WTC11 (cell line): ENCODE data around the gene JAZF1. TPM values are rescaled to one million over a fixed set of nuclear protein-coding genes. Genes with fewer than 3 reads are reported as not detected.

Experiments used
- ATAC-seq: fragments of 200-7000 bp; cut with Tn5 transposase; 2 replicates; pipeline ENCODE4 v1.10.0; 2021; ENCODE audit warnings: mild to moderate bottlenecking, moderate library complexity
- CTCF ChIA-PET: fragments of 300-600 bp; sonication (Branson Sonifier 250); formaldehyde crosslinking; loops from one replicate; lab custom pipeline; 2021; ENCODE audit warnings: antibody characterized with exemption; lab: Charles Lee
- POLR2A ChIA-PET: fragments of 350-600 bp; sonication (Branson Sonifier 250); formaldehyde crosslinking; loops from one replicate; lab custom pipeline; 2021; ENCODE audit warnings: antibody characterized with exemption; lab: Charles Lee
- DNase-seq: peaks from one replicate; pipeline ENCODE4 v3.0.0; 2021; ENCODE audit warnings: low spot score
- H3K27ac Mint-ChIP-seq: 2 replicates; pipeline ENCODE4 v1.8.0; 2021; ENCODE audit warnings: mixed read lengths
- H3K27me3 Mint-ChIP-seq: 2 replicates; pipeline ENCODE4 v1.8.0; 2021; ENCODE audit warnings: low read depth, mild to moderate bottlenecking, moderate library complexity, mixed read lengths
- H3K36me3 Mint-ChIP-seq: 2 replicates; pipeline ENCODE4 v1.8.0; 2021; ENCODE audit warnings: mixed read lengths
- H3K4me1 Mint-ChIP-seq: 2 replicates; pipeline ENCODE4 v1.8.0; 2022; ENCODE audit warnings: mixed read lengths
- H3K4me3 Mint-ChIP-seq: 2 replicates; pipeline ENCODE4 v1.8.0; 2021; ENCODE audit warnings: mild to moderate bottlenecking, moderate library complexity, mixed read lengths
- H3K9me3 Mint-ChIP-seq: 2 replicates; pipeline ENCODE4 v1.8.0; 2021; ENCODE audit warnings: mixed read lengths
- ATF1 ChIP-seq: sonication (generic); formaldehyde crosslinking; IDR thresholded peaks from 2 replicates; pipeline ENCODE4 v1.8.1; 2023; ENCODE audit warnings: mild to moderate bottlenecking, moderate library complexity, missing genetic modification reagents
- CREM ChIP-seq: sonication (generic); formaldehyde crosslinking; IDR thresholded peaks from 2 replicates; pipeline ENCODE4 v1.8.1; 2022; ENCODE audit warnings: mild to moderate bottlenecking, missing genetic modification reagents, moderate library complexity
- ELF4 ChIP-seq: sonication (generic); formaldehyde crosslinking; IDR thresholded peaks from 2 replicates; pipeline ENCODE4 v1.8.1; 2022; ENCODE audit warnings: low read depth, mild to moderate bottlenecking, moderate library complexity, missing genetic modification reagents
- FOXK1 ChIP-seq: sonication (generic); formaldehyde crosslinking; IDR thresholded peaks from 2 replicates; pipeline ENCODE4 v1.8.0; 2022; ENCODE audit warnings: mild to moderate bottlenecking, moderate library complexity, missing genetic modification reagents
- FOXP1 ChIP-seq: sonication (generic); formaldehyde crosslinking; IDR thresholded peaks from 2 replicates; pipeline ENCODE4 v1.8.0; 2022; ENCODE audit warnings: missing genetic modification reagents, mild to moderate bottlenecking, moderate library complexity, borderline replicate concordance
- GTF2I ChIP-seq: fragments of 250-450 bp; sonication (Bioruptor Pico); conservative IDR thresholded peaks from 2 replicates; pipeline ENCODE4 v1.4.0; 2021; ENCODE audit warnings: mild to moderate bottlenecking
- HMGA2 ChIP-seq: fragments of 250-450 bp; sonication (Bioruptor Pico); IDR thresholded peaks from 2 replicates; pipeline ENCODE4 v1.4.0; 2021; ENCODE audit warnings: mild to moderate bottlenecking, moderate library complexity
- JAZF1 ChIP-seq: fragments of 250-450 bp; sonication (Bioruptor Pico); IDR thresholded peaks from 2 replicates; pipeline ENCODE4 v1.9.0; 2021; ENCODE audit warnings: moderate library complexity, mild to moderate bottlenecking, inconsistent platforms
- NFE2L1 ChIP-seq: sonication (generic); formaldehyde crosslinking; IDR thresholded peaks from 2 replicates; pipeline ENCODE4 v1.8.1; 2023; ENCODE audit warnings: missing genetic modification reagents
- NFYB ChIP-seq: sonication (generic); formaldehyde crosslinking; conservative IDR thresholded peaks from 2 replicates; pipeline ENCODE4 v1.8.0; 2022; ENCODE audit warnings: low read depth, missing genetic modification reagents
- OVOL2 ChIP-seq: fragments of 250-450 bp; sonication (Bioruptor Pico); IDR thresholded peaks from 2 replicates; pipeline ENCODE4 v1.9.0; 2021; ENCODE audit warnings: mild to moderate bottlenecking, borderline replicate concordance
- RELA ChIP-seq: sonication (generic); formaldehyde crosslinking; IDR thresholded peaks from 2 replicates; pipeline ENCODE4 v1.8.1; 2022; ENCODE audit warnings: missing genetic modification reagents, mild to moderate bottlenecking, borderline replicate concordance
- SMAD4 ChIP-seq: sonication (generic); formaldehyde crosslinking; IDR thresholded peaks from 2 replicates; pipeline ENCODE4 v1.8.0; 2022; ENCODE audit warnings: mild to moderate bottlenecking, missing genetic modification reagents
- TCF7 ChIP-seq: sonication (generic); formaldehyde crosslinking; IDR thresholded peaks from 2 replicates; pipeline ENCODE4 v1.8.0; 2022; ENCODE audit warnings: mild to moderate bottlenecking, low read depth, missing genetic modification reagents, moderate library complexity
- TEAD1 ChIP-seq: sonication (generic); formaldehyde crosslinking; IDR thresholded peaks from 2 replicates; pipeline ENCODE4 v1.8.0; 2022; ENCODE audit warnings: mild to moderate bottlenecking, missing genetic modification reagents
- TEAD4 ChIP-seq: sonication (generic); formaldehyde crosslinking; IDR thresholded peaks from 2 replicates; pipeline ENCODE4 v1.8.0; 2022; ENCODE audit warnings: mild to moderate bottlenecking, missing genetic modification reagents
- ZNF138 ChIP-seq: sonication (generic); formaldehyde crosslinking; conservative IDR thresholded peaks from 2 replicates; pipeline ENCODE4 v1.8.1; 2022; ENCODE audit warnings: mild to moderate bottlenecking, moderate library complexity, missing genetic modification reagents
- ZNF219 ChIP-seq: sonication (generic); formaldehyde crosslinking; IDR thresholded peaks from 2 replicates; pipeline ENCODE4 v1.8.0; 2023; ENCODE audit warnings: missing genetic modification reagents, mild to moderate bottlenecking, borderline replicate concordance
- ZNF232 ChIP-seq: sonication (generic); formaldehyde crosslinking; IDR thresholded peaks from 2 replicates; pipeline ENCODE4 v1.8.0; 2022; ENCODE audit warnings: mild to moderate bottlenecking, missing genetic modification reagents
- ZNF396 ChIP-seq: fragments of 250-450 bp; sonication (Bioruptor Pico); IDR thresholded peaks from 2 replicates; pipeline ENCODE4 v1.8.0; 2021; ENCODE audit warnings: mild to moderate bottlenecking, moderate library complexity, borderline replicate concordance
- total RNA-seq: library from RNA; stranded (reverse); gene quantifications from 3 replicates; pipeline ENCODE4 v1.2.3, GENCODE V29; 2021
- TF ChIP-seq, protein P1 (sequence below): sonication (generic); formaldehyde crosslinking; IDR thresholded peaks from 2 replicates; pipeline ENCODE4 v1.8.1; 2023; ENCODE audit warnings: mild to moderate bottlenecking, missing genetic modification reagents
- TF ChIP-seq, protein P2 (sequence below): fragments of 250-450 bp; sonication (Bioruptor Pico); conservative IDR thresholded peaks from 2 replicates; pipeline ENCODE4 v1.9.0; 2021; ENCODE audit warnings: mild to moderate bottlenecking
- TF ChIP-seq, protein P3 (sequence below): fragments of 200-600 bp; IDR thresholded peaks from 2 replicates; pipeline ENCODE4 v1.8.0; 2022; ENCODE audit warnings: antibody characterized with exemption
- TF ChIP-seq, protein P4 (sequence below): sonication (generic); formaldehyde crosslinking; IDR thresholded peaks from 2 replicates; pipeline ENCODE4 v1.8.0; 2022; ENCODE audit warnings: mild to moderate bottlenecking, missing genetic modification reagents
- TF ChIP-seq, protein P5 (sequence below): sonication (generic); formaldehyde crosslinking; IDR thresholded peaks from 2 replicates; pipeline ENCODE4 v1.8.1; 2022; ENCODE audit warnings: mild to moderate bottlenecking, moderate library complexity, missing genetic modification reagents

Gene JAZF1
- total RNA-seq, 1 experiment from 2014 or later, result 19.0 TPM

DNA sequence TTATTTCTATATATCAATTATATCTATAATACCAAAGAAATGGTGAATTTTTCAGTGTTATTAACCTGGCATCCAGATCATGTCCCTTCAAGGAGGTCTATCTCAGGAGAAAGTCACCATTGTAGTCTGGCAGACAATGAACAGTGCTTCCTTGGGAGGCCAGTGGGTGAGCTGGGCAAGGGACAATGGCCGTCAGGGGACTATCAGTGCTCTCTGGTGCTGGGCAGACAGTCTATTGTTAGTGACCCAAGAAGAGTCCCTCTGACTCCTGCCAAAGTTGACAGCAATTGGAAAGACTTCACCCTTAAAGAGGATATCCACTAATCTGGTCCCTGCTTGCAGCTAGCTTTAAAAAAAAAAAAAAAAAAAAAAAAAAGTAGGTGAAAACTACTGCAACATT is 7.1 kb downstream of the JAZF1 start:
- ATAC-seq (no peak), DNase-seq (no peak)
- Mint-ChIP-seq H3K27me3 (peaks cover under 1% of the 10 kb centered on the region; the same call in 1 of the 2 replicates), H3K9me3 (no peaks in the 10 kb centered on the region), H3K27ac (no peak overlapping the region), H3K4me1 (peaks cover 81% of the 10 kb centered on the region), H3K36me3 (no peaks in the 10 kb centered on the region), H3K4me3 (no peak overlapping the region)
- TF ChIP-seq JAZF1 (CRISPR knock-in tag), result no peak
- CTCF ChIA-PET, result no interaction called here
- POLR2A ChIA-PET, result interaction anchor here (0.6 kb wide), 1 partner anchor 68 kb away, joined by 3 read pairs; no protein-coding TSS in a partner anchor

DNA sequence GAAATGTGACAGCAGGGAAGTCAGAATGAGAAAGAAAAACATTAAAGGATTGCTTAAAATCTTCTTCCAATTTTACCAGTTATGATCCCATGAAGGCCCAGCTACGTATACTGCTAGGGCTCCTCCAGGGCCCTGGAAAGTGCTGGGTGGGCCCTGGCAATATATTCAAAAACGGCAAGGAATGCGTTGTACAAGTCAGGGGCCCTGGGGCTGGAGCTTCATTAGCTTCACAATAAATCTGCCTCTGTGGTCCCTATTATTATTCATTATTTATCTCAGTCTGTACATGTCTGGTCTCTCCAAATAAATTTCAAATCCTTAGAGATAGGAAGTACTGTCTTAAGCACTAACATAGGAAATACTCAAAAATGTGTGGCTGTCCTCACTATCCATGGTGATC is 7.6 kb downstream of the JAZF1 start:
- peak overlapping the region; percentile 47; the same call in 1 of the 2 replicates for H3K27ac Mint-ChIP-seq
- ChIA-PET POLR2A (no interaction called here), CTCF (no interaction called here)
- no peak for ATAC-seq
- no peaks in the 10 kb centered on the region for H3K36me3 Mint-ChIP-seq
- H3K9me3 Mint-ChIP-seq, result no peaks in the 10 kb centered on the region
- TF ChIP-seq NFE2L1 (CRISPR knock-in tag) (no peak), FOXK1 (CRISPR knock-in tag) (no peak), ZNF232 (CRISPR knock-in tag) (no peak), HMGA2 (no peak), OVOL2 (no peak), TEAD1 (CRISPR knock-in tag) (no peak), NFYB (no peak)
- TF ChIP-seq, protein P1, sequence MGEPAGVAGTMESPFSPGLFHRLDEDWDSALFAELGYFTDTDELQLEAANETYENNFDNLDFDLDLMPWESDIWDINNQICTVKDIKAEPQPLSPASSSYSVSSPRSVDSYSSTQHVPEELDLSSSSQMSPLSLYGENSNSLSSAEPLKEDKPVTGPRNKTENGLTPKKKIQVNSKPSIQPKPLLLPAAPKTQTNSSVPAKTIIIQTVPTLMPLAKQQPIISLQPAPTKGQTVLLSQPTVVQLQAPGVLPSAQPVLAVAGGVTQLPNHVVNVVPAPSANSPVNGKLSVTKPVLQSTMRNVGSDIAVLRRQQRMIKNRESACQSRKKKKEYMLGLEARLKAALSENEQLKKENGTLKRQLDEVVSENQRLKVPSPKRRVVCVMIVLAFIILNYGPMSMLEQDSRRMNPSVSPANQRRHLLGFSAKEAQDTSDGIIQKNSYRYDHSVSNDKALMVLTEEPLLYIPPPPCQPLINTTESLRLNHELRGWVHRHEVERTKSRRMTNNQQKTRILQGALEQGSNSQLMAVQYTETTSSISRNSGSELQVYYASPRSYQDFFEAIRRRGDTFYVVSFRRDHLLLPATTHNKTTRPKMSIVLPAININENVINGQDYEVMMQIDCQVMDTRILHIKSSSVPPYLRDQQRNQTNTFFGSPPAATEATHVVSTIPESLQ, result no peak
- TF ChIP-seq, all 79 proteins: peak for 0
- H3K27me3 Mint-ChIP-seq, result no peaks in the 10 kb centered on the region; the same call in 1 of the 2 replicates
- no peak overlapping the region for H3K4me3 Mint-ChIP-seq
- peaks cover 83% of the 10 kb centered on the region for H3K4me1 Mint-ChIP-seq
- DNase-seq, result no peak

DNA sequence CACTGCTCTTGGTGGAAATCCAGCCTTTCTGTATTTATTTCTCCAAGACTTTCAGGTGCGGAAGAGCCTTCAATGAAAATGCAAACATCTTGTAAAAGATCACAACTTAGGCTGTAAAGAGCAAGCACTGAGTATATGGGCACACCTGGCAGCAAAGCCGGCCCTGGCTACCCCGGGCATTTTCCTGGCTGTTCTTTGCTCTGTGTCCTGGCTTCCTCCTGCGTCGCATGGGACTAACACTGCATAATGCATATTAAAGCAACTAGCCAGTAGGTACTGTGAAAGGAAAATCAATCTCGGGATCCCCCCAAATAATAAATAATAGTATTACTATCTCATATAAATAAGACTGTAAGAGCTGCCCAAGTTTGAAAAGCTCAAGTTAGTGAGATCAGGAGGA is 9.9 kb downstream of the JAZF1 start:
- no peaks in the 10 kb centered on the region for H3K9me3 Mint-ChIP-seq

More for the DNA sequence above, 9.9 kb downstream of the JAZF1 start:
- ATAC-seq (0 out of 2 replicates have a peak, but pooled peaks have one; percentile 17), DNase-seq (no peak)
- Mint-ChIP-seq H3K27ac (peak overlapping the region; percentile 22; the same call in 1 of the 2 replicates), H3K4me3 (no peak overlapping the region), H3K27me3 (no peaks in the 10 kb centered on the region; the same call in 1 of the 2 replicates), H3K36me3 (no peaks in the 10 kb centered on the region), H3K4me1 (peaks cover 77% of the 10 kb centered on the region)
- TF ChIP-seq ZNF219 (CRISPR knock-in tag), result no peak
- TF ChIP-seq GTF2I (CRISPR knock-in tag), result no peak
- no peak for TF ChIP-seq ZNF396 (CRISPR knock-in tag)
- no peak for TF ChIP-seq NFYB
- no peak for TF ChIP-seq ATF1 (CRISPR knock-in tag)
- TF ChIP-seq, protein P2, sequence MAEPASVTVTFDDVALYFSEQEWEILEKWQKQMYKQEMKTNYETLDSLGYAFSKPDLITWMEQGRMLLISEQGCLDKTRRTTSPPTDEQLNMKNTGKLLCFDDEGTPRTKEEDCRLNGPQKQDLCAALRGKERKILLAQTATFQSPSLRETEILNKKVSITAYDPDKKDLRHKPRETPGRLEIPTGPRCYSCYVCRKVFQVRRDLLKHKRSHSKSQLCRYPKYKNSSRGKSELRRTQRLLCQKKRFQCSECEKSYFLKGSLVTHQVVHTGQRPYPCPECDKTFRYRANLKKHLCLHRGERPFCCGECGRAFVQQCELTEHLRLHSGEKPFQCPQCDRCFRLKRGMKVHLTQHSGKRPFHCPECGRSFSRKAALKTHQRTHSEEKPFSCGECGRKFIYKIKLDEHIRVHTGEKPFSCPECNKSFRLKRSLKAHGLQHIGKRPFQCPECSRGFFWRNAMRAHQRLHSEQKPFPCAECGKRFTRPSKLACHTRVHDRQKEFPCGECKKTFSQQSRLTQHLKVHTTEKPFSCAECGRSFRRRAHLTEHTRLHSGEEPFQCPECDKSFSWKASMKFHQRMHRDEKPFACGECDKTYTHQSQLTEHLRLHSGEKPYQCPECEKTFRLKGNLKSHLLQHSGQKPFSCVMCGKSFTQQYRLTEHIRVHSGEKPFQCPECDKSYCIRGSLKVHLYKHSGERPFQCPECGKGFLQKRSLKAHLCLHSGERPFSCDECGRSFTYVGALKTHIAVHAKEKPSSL, result no peak
- TF ChIP-seq TCF7, result no peak
- no peak for TF ChIP-seq TEAD4 (CRISPR knock-in tag)
- TF ChIP-seq, protein P3, sequence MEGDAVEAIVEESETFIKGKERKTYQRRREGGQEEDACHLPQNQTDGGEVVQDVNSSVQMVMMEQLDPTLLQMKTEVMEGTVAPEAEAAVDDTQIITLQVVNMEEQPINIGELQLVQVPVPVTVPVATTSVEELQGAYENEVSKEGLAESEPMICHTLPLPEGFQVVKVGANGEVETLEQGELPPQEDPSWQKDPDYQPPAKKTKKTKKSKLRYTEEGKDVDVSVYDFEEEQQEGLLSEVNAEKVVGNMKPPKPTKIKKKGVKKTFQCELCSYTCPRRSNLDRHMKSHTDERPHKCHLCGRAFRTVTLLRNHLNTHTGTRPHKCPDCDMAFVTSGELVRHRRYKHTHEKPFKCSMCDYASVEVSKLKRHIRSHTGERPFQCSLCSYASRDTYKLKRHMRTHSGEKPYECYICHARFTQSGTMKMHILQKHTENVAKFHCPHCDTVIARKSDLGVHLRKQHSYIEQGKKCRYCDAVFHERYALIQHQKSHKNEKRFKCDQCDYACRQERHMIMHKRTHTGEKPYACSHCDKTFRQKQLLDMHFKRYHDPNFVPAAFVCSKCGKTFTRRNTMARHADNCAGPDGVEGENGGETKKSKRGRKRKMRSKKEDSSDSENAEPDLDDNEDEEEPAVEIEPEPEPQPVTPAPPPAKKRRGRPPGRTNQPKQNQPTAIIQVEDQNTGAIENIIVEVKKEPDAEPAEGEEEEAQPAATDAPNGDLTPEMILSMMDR, result no peak
- no peak for TF ChIP-seq FOXP1
- no peak for TF ChIP-seq RELA
- TF ChIP-seq, protein P4, sequence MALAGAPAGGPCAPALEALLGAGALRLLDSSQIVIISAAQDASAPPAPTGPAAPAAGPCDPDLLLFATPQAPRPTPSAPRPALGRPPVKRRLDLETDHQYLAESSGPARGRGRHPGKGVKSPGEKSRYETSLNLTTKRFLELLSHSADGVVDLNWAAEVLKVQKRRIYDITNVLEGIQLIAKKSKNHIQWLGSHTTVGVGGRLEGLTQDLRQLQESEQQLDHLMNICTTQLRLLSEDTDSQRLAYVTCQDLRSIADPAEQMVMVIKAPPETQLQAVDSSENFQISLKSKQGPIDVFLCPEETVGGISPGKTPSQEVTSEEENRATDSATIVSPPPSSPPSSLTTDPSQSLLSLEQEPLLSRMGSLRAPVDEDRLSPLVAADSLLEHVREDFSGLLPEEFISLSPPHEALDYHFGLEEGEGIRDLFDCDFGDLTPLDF (CRISPR knock-in tag), result no peak
- TF ChIP-seq SMAD4 (CRISPR knock-in tag), result no peak
- TF ChIP-seq ELF4, result no peak
- no peak for TF ChIP-seq HMGA2
- no peak for TF ChIP-seq ZNF138 (CRISPR knock-in tag)
- no peak for TF ChIP-seq CREM (CRISPR knock-in tag)
- TF ChIP-seq, protein P5, sequence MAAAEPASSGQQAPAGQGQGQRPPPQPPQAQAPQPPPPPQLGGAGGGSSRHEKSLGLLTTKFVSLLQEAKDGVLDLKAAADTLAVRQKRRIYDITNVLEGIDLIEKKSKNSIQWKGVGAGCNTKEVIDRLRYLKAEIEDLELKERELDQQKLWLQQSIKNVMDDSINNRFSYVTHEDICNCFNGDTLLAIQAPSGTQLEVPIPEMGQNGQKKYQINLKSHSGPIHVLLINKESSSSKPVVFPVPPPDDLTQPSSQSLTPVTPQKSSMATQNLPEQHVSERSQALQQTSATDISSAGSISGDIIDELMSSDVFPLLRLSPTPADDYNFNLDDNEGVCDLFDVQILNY (CRISPR knock-in tag), result no peak
- POLR2A ChIA-PET, result interaction anchor here (0.8 kb wide), 1 partner anchor 65 kb away, joined by 3 read pairs; no protein-coding TSS in a partner anchor
- CTCF ChIA-PET, result no interaction called here
